Mesenchymal stem cell (in vitro differentiated cells and primary cell): ENCODE data around the gene EGLN2.
A peak's percentile ranks its signal among the peaks of the same experiment; 100 is the strongest.
"Not testable (repeated sequence)": the region's sequence is repeated elsewhere in the genome, so short reads cannot be mapped to it uniquely, and the experiment has no call there.

Experiments used
- DNase-seq: peaks from one replicate; pipeline ENCODE4 v3.0.0-alpha.2; 2013
- H2AFZ ChIP-seq: one replicate; pipeline ENCODE4 v1.6.1; 2013; ENCODE audit warnings: low read depth, mild to moderate bottlenecking, control low read depth, inconsistent platforms, low read length, moderate library complexity
- H2AK5ac ChIP-seq: 2 replicates; pipeline ENCODE4 v1.6.1; 2013; ENCODE audit warnings: low read length, moderate library complexity, mild to moderate bottlenecking, inconsistent platforms; ENCODE audit not compliant: severe bottlenecking
- H2BK120ac ChIP-seq: one replicate; pipeline ENCODE4 v1.6.1; 2013; ENCODE audit warnings: low read depth, mild to moderate bottlenecking, inconsistent platforms, low read length, moderate library complexity
- H2BK12ac ChIP-seq, 2 experiments: one replicate each; pipeline ENCODE4 v1.6.1; 2013; ENCODE audit warnings: inconsistent platforms in 2 of 2, low read length in 2 of 2, mild to moderate bottlenecking in 2 of 2, moderate library complexity in 2 of 2, control low read depth in 1 of 2
- H2BK15ac ChIP-seq: one replicate; pipeline ENCODE4 v1.6.1; 2013; ENCODE audit warnings: mild to moderate bottlenecking, low read depth, inconsistent platforms; ENCODE audit not compliant: poor library complexity, severe bottlenecking
- H2BK5ac ChIP-seq: 2 replicates; pipeline ENCODE4 v1.6.1; 2013; ENCODE audit warnings: low read depth, mild to moderate bottlenecking, low read length, control low read depth, inconsistent platforms; ENCODE audit not compliant: poor library complexity, severe bottlenecking
- H3K14ac ChIP-seq, 2 experiments: one replicate each; pipeline ENCODE4 v1.6.1; 2013; ENCODE audit warnings: inconsistent platforms in 2 of 2, low read length in 2 of 2, control low read depth in 1 of 2, mild to moderate bottlenecking in 1 of 2, moderate library complexity in 1 of 2
- H3K18ac ChIP-seq, 2 experiments: one replicate each; pipeline ENCODE4 v1.6.1; 2013; ENCODE audit warnings: inconsistent platforms in 2 of 2, low read length in 2 of 2, control low read depth in 1 of 2, low read depth in 1 of 2, mild to moderate bottlenecking in 1 of 2
- H3K23ac ChIP-seq, 2 experiments: one replicate each; pipeline ENCODE4 v1.6.1; 2013; ENCODE audit warnings: inconsistent platforms in 2 of 2, low read length in 2 of 2, mild to moderate bottlenecking in 2 of 2, moderate library complexity in 2 of 2, control low read depth in 1 of 2
- H3K27ac ChIP-seq: 2 replicates; pipeline ENCODE4 v1.5.1; 2013; ENCODE audit warnings: mild to moderate bottlenecking, moderate library complexity, low read length, control low read depth, inconsistent platforms; ENCODE audit not compliant: poor library complexity, severe bottlenecking
- H3K27me3 ChIP-seq, 2 experiments: 2 replicates each; pipeline versions ENCODE4 v1.6.1 to v1.7.0; 2013; ENCODE audit warnings: low read length in 2 of 2, mild to moderate bottlenecking in 2 of 2, moderate library complexity in 2 of 2, control low read depth in 1 of 2, inconsistent platforms in 1 of 2; ENCODE audit not compliant: control insufficient read depth in 1 of 2, insufficient read depth in 1 of 2
- H3K36me3 ChIP-seq, 2 experiments: 2 replicates each; pipeline versions ENCODE4 v1.6.1 to v1.7.0; 2013; ENCODE audit warnings: low read length in 2 of 2, control low read depth in 1 of 2, inconsistent platforms in 1 of 2, low read depth in 1 of 2, mild to moderate bottlenecking in 1 of 2; ENCODE audit not compliant: insufficient read depth in 2 of 2, control insufficient read depth in 1 of 2
- H3K4ac ChIP-seq, 2 experiments: one replicate each; pipeline ENCODE4 v1.6.1; 2013; ENCODE audit warnings: inconsistent platforms in 2 of 2, low read length in 2 of 2, mild to moderate bottlenecking in 2 of 2, moderate library complexity in 2 of 2, control low read depth in 1 of 2, low read depth in 1 of 2
- H3K4me1 ChIP-seq: 2 replicates; pipeline ENCODE4 v1.6.1; 2013; ENCODE audit warnings: low read depth, low read length, control low read depth; ENCODE audit not compliant: control insufficient read depth, insufficient read depth
- H3K4me2 ChIP-seq: 2 replicates; pipeline ENCODE4 v1.6.1; 2013; ENCODE audit warnings: low read length, mild to moderate bottlenecking, inconsistent platforms; ENCODE audit not compliant: poor library complexity, severe bottlenecking
- H3K4me3 ChIP-seq, 2 experiments: 2 replicates each; pipeline versions ENCODE4 v1.5.1 to v1.7.0; 2013; ENCODE audit warnings: low read length in 2 of 2, mild to moderate bottlenecking in 2 of 2, control low read depth in 1 of 2, low read depth in 1 of 2; ENCODE audit not compliant: insufficient read depth in 1 of 2
- H3K79me1 ChIP-seq: replicated peaks from 2 replicates; pipeline ENCODE4 v1.6.1; 2013; ENCODE audit warnings: mild to moderate bottlenecking, control low read depth, low read length, inconsistent platforms; ENCODE audit not compliant: poor library complexity, severe bottlenecking
- H3K9ac ChIP-seq: 2 replicates; pipeline ENCODE4 v1.7.0; 2013; ENCODE audit warnings: mild to moderate bottlenecking, low read length, moderate library complexity
- H3K9me3 ChIP-seq: 2 replicates; pipeline ENCODE4 v1.7.0; 2013; ENCODE audit warnings: mild to moderate bottlenecking, low read length; ENCODE audit not compliant: control insufficient read depth
- H4K8ac ChIP-seq: one replicate; pipeline ENCODE4 v1.6.1; 2013; ENCODE audit warnings: inconsistent platforms, mild to moderate bottlenecking, low read length, moderate library complexity
- H4K91ac ChIP-seq: one replicate; pipeline ENCODE4 v1.6.1; 2013; ENCODE audit warnings: mild to moderate bottlenecking, low read length, inconsistent platforms
- WGBS: methylation state at CpG from one replicate; pipeline ENCODE4 v1.1.7; 2013; ENCODE audit warnings: mixed read lengths; 5-methylcytosine and 5-hydroxymethylcytosine counted together

EGLN2 gene

GRCh38 chr19:40763526-40763925 is 35.5 kb upstream of the EGLN2 start:
- H4K91ac ChIP-seq: no peak overlapping the region
- H3K27ac ChIP-seq: no peak overlapping the region

GRCh38 chr19:40763963-40764362 is 35.0 kb upstream of the EGLN2 start:
- H3K4me3 ChIP-seq: no peak overlapping the region
- no peak overlapping the region for H3K9ac ChIP-seq
- H3K4me2 ChIP-seq: no peak overlapping the region
- peak overlapping the region in 1 of 2 experiments; percentile 70 for H3K4ac ChIP-seq
- H3K23ac ChIP-seq: no peak overlapping the region
- H4K91ac ChIP-seq: peak overlapping the region; percentile 84
- no peak overlapping the region for H4K8ac ChIP-seq
- no peak overlapping the region for H2BK15ac ChIP-seq
- H3K27ac ChIP-seq: no peak overlapping the region
- no peak overlapping the region for H2BK120ac ChIP-seq
- no peak overlapping the region for H3K18ac ChIP-seq
- H3K36me3 ChIP-seq: peaks cover 77 to 82% of the 10 kb centered on the region in 2 experiments
- H2BK12ac ChIP-seq: no peak overlapping the region
- H3K14ac ChIP-seq: no peak overlapping the region
- H2AFZ ChIP-seq: no peak overlapping the region
- H3K79me1 ChIP-seq: peaks cover 35% of the 10 kb centered on the region
- 93% methylated on average over 10 of the region's 10 CpGs for WGBS
- peaks cover 19% of the 10 kb centered on the region for H3K4me1 ChIP-seq
- no peaks in the 10 kb centered on the region for H3K27me3 ChIP-seq
- H2AK5ac ChIP-seq: no peak overlapping the region
- no peaks in the 10 kb centered on the region for H3K9me3 ChIP-seq
- no peak overlapping the region for H2BK5ac ChIP-seq
- DNase-seq: no peak

More at GRCh38 chr19:40763526-40763925, 35.5 kb upstream of the EGLN2 start:
- no peak for DNase-seq
- peaks cover 35% of the 10 kb centered on the region for H3K79me1 ChIP-seq
- no peaks in the 10 kb centered on the region for H3K27me3 ChIP-seq
- H3K4me3 ChIP-seq: no peak overlapping the region
- 95% methylated on average over 7 of the region's 7 CpGs for WGBS
- no peak overlapping the region for H2BK15ac ChIP-seq
- no peak overlapping the region for H2BK5ac ChIP-seq
- H4K8ac ChIP-seq: no peak overlapping the region
- no peak overlapping the region for H2AFZ ChIP-seq
- H3K18ac ChIP-seq: no peak overlapping the region
- H3K36me3 ChIP-seq: peaks cover 79 to 84% of the 10 kb centered on the region in 2 experiments
- H3K14ac ChIP-seq: no peak overlapping the region
- no peak overlapping the region for H3K23ac ChIP-seq
- H2BK120ac ChIP-seq: no peak overlapping the region
- H2BK12ac ChIP-seq: no peak overlapping the region
- no peak overlapping the region for H3K4me2 ChIP-seq
- no peak overlapping the region for H3K9ac ChIP-seq
- H3K4ac ChIP-seq: no peak overlapping the region
- peak overlapping the region; percentile 23 for H2AK5ac ChIP-seq
- H3K9me3 ChIP-seq: no peaks in the 10 kb centered on the region
- H3K4me1 ChIP-seq: peaks cover 19% of the 10 kb centered on the region

DNA sequence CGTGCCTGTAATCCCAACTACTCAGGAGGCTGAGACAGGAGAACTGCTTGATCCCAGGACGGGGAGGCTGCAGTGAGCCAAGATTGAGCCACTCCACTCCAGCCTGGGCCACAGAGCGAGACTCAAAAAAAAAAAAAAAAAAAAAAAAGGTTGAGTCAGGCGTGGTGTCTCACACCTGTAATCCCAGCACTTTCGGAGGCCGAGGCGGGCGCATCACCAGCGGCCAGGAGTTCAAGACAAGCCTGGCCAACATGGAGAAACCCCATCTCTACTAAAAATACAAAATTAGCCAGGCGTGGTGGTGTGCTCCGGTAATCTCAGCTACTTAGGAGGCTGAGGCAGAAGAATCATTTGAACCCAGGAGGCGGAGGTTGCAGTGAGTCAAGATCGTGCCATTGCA is 32.6 kb upstream of the EGLN2 start:
- H3K4me3 ChIP-seq, H4K91ac ChIP-seq, H3K18ac ChIP-seq, H2BK5ac ChIP-seq, H3K9me3 ChIP-seq, H3K9ac ChIP-seq, H3K27me3 ChIP-seq, H4K8ac ChIP-seq, DNase-seq, H2AFZ ChIP-seq, H3K23ac ChIP-seq, H2AK5ac ChIP-seq, H3K14ac ChIP-seq, H2BK15ac ChIP-seq, H3K4ac ChIP-seq, H3K27ac ChIP-seq, H3K4me2 ChIP-seq, H2BK120ac ChIP-seq, H2BK12ac ChIP-seq: not testable (repeated sequence)
- Histone ChIP-seq H3K4me1 (peaks cover 19% of the 10 kb centered on the region), H3K79me1 (peaks cover 25% of the 10 kb centered on the region), H3K36me3 (peaks cover 54 to 66% of the 10 kb centered on the region in 2 experiments)
- 95% methylated on average over 13 of the region's 13 CpGs for WGBS

DNA sequence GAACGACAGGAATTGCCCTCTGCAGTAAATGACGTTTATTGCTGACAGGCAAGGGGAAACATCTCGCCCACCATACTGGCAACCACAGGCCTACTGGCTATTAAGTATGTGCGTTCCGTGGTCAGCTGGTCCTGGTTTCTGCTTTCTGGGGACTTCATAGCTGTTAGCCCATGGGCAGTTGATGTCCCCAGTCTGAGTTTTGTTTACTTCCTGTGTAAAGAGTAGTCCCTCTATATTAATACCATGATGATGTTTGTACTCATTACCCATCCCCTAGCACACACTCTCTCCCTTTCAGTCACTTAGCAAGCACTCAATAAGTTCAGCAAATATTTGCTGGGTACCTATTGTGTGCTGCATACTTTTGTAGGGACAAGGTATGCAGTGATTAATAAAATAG is 30.1 kb upstream of the EGLN2 start:
- Histone ChIP-seq H3K18ac (no peak overlapping the region), H2AFZ (no peak overlapping the region), H3K4me2 (no peak overlapping the region), H3K27ac (no peak overlapping the region), H4K91ac (no peak overlapping the region), H3K4ac (no peak overlapping the region), H3K23ac (no peak overlapping the region), H2BK12ac (no peak overlapping the region), H3K9me3 (no peaks in the 10 kb centered on the region), H2BK120ac (no peak overlapping the region), H3K4me3 (no peak overlapping the region), H3K9ac (no peak overlapping the region), H3K14ac (no peak overlapping the region), H2AK5ac (no peak overlapping the region), H4K8ac (no peak overlapping the region), H3K79me1 (peaks cover 11% of the 10 kb centered on the region), H3K27me3 (no peaks in the 10 kb centered on the region), H2BK15ac (no peak overlapping the region), H3K36me3 (peaks cover 29 to 45% of the 10 kb centered on the region in 2 experiments), H3K4me1 (peaks cover 1% of the 10 kb centered on the region), H2BK5ac (no peak overlapping the region)
- no peak for DNase-seq
- 91% methylated on average over 3 of the region's 5 CpGs for WGBS
